Testis (tissue), 5 donors: ENCODE measurements around the gene IL18RAP. TPM values are rescaled to one million over a fixed set of nuclear protein-coding genes. Genes with fewer than 3 reads are reported as not detected.

Source experiments
- DNase-seq: peaks from one replicate; pipeline ENCODE4 v3.0.0-alpha.2; 2019
- H3K27ac ChIP-seq, 2 donors: fragments of 200-600 bp; sonication (generic); one replicate each; pipeline ENCODE4 v1.5.1; 2019
- H3K27me3 ChIP-seq: fragments of 200-600 bp; sonication (generic); one replicate; pipeline ENCODE4 v1.5.1; 2019
- H3K36me3 ChIP-seq: fragments of 200-600 bp; sonication (generic); one replicate; pipeline ENCODE4 v1.5.1; 2017; ENCODE audit warnings: low read depth; ENCODE audit errors: missing control alignments
- H3K4me1 ChIP-seq: fragments of 200-600 bp; sonication (generic); one replicate; pipeline ENCODE4 v1.5.1; 2019
- H3K4me3 ChIP-seq, 2 donors: fragments of 200-600 bp; sonication (generic); one replicate each; pipeline ENCODE4 v1.5.1; 2017 to 2019
- H3K9me3 ChIP-seq: fragments of 200-600 bp; sonication (generic); one replicate; pipeline ENCODE4 v1.5.1; 2017
- CTCF ChIP-seq, 3 experiments: fragments of 450-650 bp in 2 of 3; fragments of 200-600 bp in 1 of 3; sonication (generic) in 1 of 3; IDR thresholded peaks; one replicate each; pipeline ENCODE4 v1.5.1; 2016 to 2019; ENCODE audit warnings: antibody characterized with exemption in 3 of 3, mild to moderate bottlenecking in 2 of 3, moderate library complexity in 1 of 3
- POLR2A ChIP-seq: fragments of 450-650 bp; IDR thresholded peaks from one replicate; pipeline ENCODE4 v1.6.1; 2017; ENCODE audit warnings: antibody characterized with exemption, mild to moderate bottlenecking, moderate library complexity
- WGBS, 2 donors: methylation state at CpG; one replicate each; pipeline ENCODE4 v1.1.5; 2018; 5-methylcytosine and 5-hydroxymethylcytosine counted together
- intact Hi-C: fragments of 100-400 bp; cut with DNase I; formaldehyde crosslinking; loops from one replicate; pipeline ENCODE4 v1.15.1; 2023; ENCODE audit warnings: low total_unique reads
- long read RNA-seq, 2 donors: transcript quantifications; one replicate each; lab custom pipeline, GENCODE V29; 2026
- polyA plus RNA-seq: library from polyadenylated mRNA; stranded (reverse); fragments of 350-450 nt; fragmentation: Illumina TruSeq; extraction: RNeasy Lipid Tissue Mini Kit (QIAGEN cat#74804); gene quantifications from one replicate; pipeline ENCODE4 v1.2.3, GENCODE V29; 2014; ENCODE audit warnings: low read depth, low replicate concordance; ENCODE audit not compliant: insufficient read depth
- total RNA-seq, 2 donors: library from RNA; depleted of rRNA; stranded (reverse); fragments of >200 nt; gene quantifications; one replicate each; pipeline ENCODE4 v1.2.3, GENCODE V29; 2016

The IL18RAP gene
- 1 to 10 TPM in 1 of 2 donors, under 1 TPM in 1; 0.16 to 2.4 TPM for total RNA-seq
- 0.47 TPM for polyA plus RNA-seq
- long read RNA-seq, donor 1: 0 reads
- long read RNA-seq, donor 2: 0 reads

GRCh38 chr2:102422910-102423309 lies at the start of gene IL18RAP:
Gene IL18RAP (plus strand): TSS chr2:102423160. CDS start chr2:102423278, 118 bp downstream.
- Histone ChIP-seq H3K27ac (no peak within 1 kb of the TSS), H3K27me3 (no peaks in the 10 kb centered on the region), H3K4me1 (no peaks in the 10 kb centered on the region), H3K4me3 (no peak within 1 kb of the TSS), H3K9me3 (no peaks in the 10 kb centered on the region), H3K36me3 (no peaks in the 10 kb centered on the region)
- TF ChIP-seq POLR2A: no peak
- TF ChIP-seq CTCF (IDR thresholded peaks at IDR 0.05): no peak
- no peak for DNase-seq
- WGBS, 2 donors: 81 to 84% methylated on average over 3 of the region's 3 CpGs
- intact Hi-C loops: no loop called here

DNA sequence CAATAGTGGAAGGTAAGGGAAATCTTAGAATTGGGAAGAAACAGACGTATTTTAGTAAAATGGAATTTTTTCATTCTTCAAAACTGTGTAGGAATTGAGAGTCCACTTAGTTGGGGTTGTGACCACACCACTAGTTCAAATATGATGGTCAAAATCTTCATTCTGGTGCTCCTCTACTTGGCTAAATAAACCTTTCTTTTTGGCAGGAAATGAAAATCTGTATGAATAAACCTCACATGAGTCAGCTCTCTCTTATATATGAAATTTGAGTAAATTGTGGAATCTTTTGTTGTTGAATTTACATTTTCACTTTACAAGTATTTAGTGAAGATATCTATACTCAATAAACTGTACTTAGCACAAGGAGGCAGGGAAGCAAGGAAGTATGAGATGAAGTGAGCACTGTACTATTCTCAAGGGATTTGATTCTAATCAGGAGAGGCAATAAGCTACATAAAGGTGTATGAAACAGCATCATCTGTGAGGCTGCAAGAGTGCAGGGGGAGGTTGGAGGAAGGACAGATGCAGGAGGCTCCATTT lies 46.8 kb upstream of the IL18RAP start:
- no peak overlapping the region for H3K27ac ChIP-seq
- TF ChIP-seq POLR2A: no peak
- TF ChIP-seq CTCF (IDR thresholded peaks at IDR 0.05): no peak
- no peaks in the 10 kb centered on the region for H3K4me1 ChIP-seq
- no peaks in the 10 kb centered on the region for H3K9me3 ChIP-seq
- no peak overlapping the region for H3K4me3 ChIP-seq
- 81 to 88% methylated on average over 1 of the region's 1 CpG for WGBS, 2 donors
- intact Hi-C loops: no loop called here
- no peak for DNase-seq
- no peaks in the 10 kb centered on the region for H3K36me3 ChIP-seq
- no peaks in the 10 kb centered on the region for H3K27me3 ChIP-seq

DNA sequence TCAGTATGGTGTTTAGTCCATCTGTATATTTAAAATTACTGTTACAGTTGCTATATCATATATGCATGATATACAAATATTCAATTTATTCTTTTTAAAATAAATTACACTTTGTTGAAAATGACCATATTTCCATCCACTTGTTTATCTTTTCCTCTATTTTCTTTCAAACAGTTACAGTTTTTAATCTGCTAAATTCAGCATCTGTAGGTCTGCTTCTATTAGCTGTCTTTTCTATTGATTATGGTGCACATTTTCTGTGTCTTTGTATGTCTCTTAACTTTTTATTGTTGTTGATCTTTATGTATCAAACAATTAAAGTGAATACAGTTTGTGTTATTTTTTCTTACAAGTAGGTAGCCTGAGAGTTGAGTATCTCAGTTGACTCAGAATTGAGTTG lies 39.2 kb upstream of the IL18RAP start:
- DNase-seq: no peak
- intact Hi-C loops: no loop called here
- Histone ChIP-seq H3K9me3 (no peaks in the 10 kb centered on the region), H3K4me1 (no peaks in the 10 kb centered on the region), H3K36me3 (no peaks in the 10 kb centered on the region), H3K27ac (no peak overlapping the region), H3K27me3 (no peaks in the 10 kb centered on the region), H3K4me3 (no peak overlapping the region)
- TF ChIP-seq POLR2A: no peak
- no peak for TF ChIP-seq CTCF (IDR thresholded peaks at IDR 0.05)

DNA sequence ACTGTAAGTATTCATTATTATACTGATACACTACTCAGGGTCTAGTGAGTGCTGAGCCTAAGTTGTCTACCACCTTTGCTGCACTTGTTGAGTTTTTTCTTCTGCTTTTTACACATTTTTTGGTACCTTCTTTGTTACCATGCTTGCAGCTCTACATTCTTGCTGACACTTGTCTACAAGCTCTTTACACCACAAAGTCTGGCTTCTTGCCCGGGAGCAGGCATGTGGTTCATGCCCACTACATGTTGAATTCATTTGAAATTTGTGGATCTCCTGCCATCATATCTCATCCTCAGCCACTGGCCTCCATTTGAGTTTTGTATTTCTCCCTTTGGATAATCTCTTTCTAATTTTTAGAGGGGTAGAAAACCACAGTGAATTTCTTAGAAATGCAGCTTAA lies 37.4 kb upstream of the IL18RAP start:
- Histone ChIP-seq H3K27me3 (no peaks in the 10 kb centered on the region), H3K4me3 (no peak overlapping the region), H3K36me3 (no peaks in the 10 kb centered on the region), H3K27ac (no peak overlapping the region), H3K4me1 (no peaks in the 10 kb centered on the region), H3K9me3 (no peaks in the 10 kb centered on the region)
- no peak for DNase-seq
- intact Hi-C loops: no loop called here
- no peak for TF ChIP-seq CTCF (IDR thresholded peaks at IDR 0.05)
- TF ChIP-seq POLR2A: no peak
- WGBS, 2 donors: 83 to 84% methylated on average over 1 of the region's 1 CpG

GRCh38 chr2:102386004-102386403 lies 37.0 kb upstream of the IL18RAP start:
- H3K27ac ChIP-seq: no peak overlapping the region
- intact Hi-C loops: no loop called here
- no peak overlapping the region for H3K4me3 ChIP-seq
- no peaks in the 10 kb centered on the region for H3K36me3 ChIP-seq
- no peaks in the 10 kb centered on the region for H3K9me3 ChIP-seq
- no peaks in the 10 kb centered on the region for H3K4me1 ChIP-seq
- DNase-seq: no peak
- 89 to 91% methylated on average over 3 of the region's 3 CpGs for WGBS, 2 donors
- no peaks in the 10 kb centered on the region for H3K27me3 ChIP-seq
- TF ChIP-seq CTCF (IDR thresholded peaks at IDR 0.05) (no peak), POLR2A (no peak)
